T1000 (cell line): ENCODE data around the gene PLOD1.
"Not testable (repeated sequence)": the region's sequence is repeated elsewhere in the genome, so short reads cannot be mapped to it uniquely, and the experiment has no call there.

Source experiments
- DNase-seq: peaks from one replicate; lab custom pipeline; 2025; ENCODE audit warnings: mixed read lengths; lab: John Stamatoyannopoulos, UW

The PLOD1 gene

DNA sequence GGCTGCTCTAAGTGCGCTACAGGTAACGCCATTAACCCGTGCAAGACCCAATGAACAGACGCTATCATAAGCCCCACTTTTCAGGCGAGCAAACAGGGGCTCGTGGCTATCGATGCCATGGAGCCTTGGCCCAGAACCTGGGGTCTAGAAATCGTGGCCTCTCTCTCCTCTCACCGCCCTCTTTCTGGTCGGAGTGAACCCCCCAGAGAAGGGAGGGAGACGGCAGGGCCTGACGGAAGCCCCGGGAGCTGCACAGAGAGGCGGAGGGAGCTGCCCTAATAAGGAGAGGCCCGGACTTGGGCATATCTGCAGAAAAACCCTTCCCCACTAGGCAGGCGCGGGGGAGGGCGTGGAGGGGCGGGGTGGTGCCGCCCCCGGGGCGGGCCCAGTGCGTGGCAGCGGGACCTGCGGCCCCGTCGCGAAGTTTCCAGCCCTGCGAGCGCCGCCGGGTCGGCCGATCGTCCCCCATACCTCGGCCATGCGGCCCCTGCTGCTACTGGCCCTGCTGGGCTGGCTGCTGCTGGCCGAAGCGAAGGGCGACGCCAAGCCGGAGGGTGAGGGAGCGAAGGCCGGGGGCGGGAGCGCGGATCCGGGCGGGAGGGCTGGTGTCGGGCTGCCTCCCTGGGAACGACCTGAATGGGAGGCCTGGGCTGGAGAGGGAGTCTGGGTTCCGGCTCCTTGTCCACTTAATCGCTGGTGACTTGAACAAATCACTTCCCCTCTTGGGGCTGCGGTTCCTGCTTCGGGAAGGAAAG is at the start of gene PLOD1:
Gene PLOD1, plus strand, starts transcription at position 416 of the 755 bp plus-strand sequence. Its CDS starts 63 bp downstream, at position 479.
- DNase-seq, result peak; percentile 66

DNA sequence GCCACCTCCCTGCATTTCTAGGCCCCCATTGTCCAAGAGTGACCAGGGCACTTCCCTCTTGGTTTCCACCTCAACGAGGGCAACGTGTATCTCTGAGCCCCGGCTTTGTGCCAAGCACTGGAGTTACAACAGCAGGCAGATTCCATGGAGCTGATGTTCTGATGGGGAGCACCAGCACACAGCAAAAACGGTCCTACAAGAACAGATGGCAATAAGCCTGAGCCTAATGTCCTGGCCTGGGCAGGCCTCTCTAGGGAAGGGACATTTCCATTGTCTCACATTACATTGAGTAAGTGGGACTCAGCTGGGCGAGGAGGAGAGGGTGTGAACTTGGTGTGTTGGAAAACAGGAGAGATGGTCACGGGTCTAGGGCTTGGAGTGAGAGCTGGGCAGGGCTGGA is 48.6 kb upstream of the PLOD1 start:
- no peak for DNase-seq

DNA sequence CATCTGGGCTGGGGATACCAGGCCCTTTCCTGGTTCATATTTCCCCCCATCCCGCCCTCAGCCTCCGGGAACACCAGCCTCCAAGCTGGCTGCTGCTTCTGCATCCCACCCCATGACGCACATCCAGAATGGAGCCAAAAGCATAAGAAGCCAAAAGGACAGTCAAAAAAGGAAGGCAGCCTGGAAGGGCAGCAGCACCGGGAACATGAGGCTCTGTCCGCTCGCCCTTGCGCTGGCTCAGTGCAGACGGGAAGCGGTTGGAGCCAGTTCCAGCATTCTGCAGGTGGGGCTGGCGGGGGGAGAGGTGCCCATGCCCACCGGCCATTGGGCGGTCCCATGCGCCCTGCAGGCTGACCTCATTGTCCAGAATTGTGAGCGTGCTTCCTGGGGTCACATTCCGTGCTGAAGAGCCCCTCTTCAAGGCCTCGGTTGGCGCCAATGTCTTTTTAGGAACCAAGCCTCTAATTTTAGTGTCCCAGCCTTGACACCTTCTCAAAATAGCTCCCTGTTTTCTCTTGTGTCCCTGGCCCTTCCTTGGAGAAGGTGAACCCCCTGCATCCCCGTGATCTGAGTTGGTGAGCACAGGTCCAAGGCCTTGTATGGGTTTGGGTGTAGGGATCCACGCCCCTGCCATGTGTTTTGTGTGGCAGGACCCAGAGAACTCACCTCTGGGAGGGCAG is 47.4 kb upstream of the PLOD1 start:
- no peak for DNase-seq

DNA sequence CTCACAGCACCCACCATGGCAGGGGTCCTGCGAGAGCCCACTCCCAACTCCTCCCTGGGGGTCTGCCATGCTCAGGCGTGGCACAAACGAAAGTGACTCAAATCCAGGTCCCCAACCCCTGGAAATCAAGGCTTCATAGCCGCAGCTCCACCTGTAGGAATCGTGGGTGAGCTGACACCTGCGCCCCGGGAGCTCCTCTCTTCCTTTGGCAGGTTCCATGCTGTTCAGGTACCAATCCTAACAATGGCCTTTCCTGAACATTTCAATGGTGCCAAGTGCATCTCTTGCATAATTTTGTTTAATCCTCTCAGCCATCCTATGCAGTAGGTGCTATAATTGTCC is 46.9 kb upstream of the PLOD1 start:
- DNase-seq, result no peak

DNA sequence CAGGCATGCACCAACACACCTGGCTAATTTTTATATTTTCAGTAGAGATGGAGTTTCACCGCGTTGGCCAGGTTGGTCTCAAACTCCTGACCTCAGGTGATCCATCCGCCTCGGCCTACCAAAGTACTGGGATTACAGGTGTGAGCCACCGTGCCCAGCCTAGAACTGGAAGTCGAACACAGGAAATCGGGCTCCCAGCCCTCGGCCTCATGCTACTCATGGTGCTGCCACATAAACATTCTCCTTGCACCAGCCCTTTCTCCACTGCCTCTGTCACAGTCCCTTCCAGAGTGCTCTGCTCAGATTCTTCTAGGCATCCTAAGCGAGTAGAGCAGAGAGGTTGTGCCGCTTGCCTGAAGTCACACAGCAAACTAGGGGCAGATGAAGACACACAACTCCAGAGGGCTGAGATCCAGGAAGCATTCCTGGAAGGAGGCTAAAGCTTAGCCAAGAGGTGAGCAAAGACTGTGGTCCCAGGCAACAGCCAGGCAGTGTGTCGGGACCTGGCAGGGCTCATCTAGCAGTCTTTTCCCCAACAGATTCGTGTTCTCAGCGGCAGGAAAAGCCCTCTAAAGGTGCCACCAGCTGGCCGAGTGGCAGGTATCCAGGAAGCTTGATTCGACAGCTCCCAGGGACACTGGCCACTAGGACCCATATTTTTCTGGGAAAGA is 46.2 kb upstream of the PLOD1 start:
- no peak for DNase-seq

DNA sequence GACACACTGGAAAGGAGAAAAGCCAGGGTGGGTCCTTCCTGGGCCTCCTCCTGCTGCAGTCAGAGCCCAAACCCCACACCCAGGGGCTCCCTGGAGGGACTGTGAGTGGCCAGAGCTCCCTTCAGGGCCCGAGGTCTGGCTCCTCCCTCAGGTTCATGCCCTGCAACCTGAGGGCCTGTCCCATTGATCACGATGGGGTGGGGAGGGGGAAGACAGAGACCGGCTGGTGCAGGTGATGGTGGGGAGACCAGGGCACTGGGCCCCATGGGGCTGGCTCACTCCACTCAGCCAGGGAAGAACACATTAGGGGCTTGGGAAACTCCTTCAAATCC is 45.7 kb upstream of the PLOD1 start:
- no peak for DNase-seq

DNA sequence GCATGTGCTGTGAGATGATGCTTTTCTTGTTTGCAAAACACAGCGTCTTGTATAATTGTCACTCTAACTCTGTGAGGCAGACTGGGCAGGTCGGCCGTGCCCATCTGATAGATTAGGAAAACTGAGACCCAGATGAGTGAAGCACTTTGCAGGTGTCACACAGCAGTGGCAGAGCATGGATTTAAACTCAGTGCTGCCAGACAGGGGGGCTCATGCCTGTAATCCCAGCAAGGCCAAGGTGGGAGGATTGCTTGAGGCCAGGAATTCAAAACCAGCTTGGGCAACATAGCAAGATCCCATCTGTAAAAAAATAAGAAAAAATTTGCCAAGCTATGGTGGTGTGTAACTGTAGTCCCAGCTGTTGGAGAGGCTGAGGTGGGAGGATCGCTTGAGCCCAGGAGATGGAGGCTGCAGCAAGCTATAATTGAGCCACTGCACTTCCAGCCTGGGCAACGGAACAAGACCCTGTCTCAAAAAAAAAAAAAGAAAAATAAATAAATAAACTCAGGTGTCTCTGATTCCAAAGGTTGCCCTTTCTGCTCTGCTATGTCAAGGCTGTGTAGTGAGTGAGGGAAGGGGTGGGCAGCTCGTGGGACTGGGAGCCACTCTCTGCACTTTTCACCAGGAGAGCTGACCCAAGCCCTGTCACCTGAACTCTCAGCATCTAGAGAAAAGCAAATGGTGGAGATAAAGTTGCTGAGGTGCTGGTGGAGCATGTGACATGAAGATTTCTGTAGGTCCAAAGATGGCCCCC is 42.9 kb upstream of the PLOD1 start:
- no peak for DNase-seq

DNA sequence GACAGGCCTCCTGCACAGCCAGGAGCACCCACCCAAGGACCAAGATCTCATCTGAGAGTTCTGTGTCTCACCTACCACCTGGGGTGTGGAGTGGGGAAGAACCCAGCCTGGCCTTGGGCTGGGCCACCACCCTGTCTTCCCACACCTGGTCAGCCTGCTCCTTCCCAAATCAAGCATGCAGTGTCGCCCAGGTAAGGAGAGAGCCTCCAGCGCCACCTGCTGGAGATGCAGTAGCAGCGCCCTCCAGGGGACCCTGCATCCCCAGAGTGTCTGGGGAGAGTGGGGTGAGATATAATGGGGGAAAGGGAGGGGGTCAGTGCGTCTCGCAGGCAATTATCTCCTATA is 40.6 kb upstream of the PLOD1 start:
- DNase-seq, result no peak

DNA sequence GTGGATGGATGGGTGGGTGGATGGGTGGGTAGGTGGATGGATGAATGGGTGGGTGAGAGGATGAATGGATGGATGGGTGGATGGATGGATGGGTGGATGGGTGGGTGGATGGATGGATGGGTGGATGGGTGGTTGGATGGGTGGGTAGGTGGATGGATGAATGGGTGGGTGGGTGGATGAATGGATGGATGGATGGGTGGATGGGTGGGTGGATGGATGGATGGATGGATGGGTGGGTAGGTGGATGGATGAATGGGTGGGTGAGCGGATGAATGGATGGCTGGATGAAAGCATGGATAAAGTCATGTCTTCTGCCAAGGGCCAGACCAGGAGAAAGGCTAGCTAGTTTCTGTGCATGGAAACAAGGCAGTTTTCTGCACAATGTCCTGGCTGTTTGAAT is 40.0 kb upstream of the PLOD1 start:
- not testable (repeated sequence) for DNase-seq

DNA sequence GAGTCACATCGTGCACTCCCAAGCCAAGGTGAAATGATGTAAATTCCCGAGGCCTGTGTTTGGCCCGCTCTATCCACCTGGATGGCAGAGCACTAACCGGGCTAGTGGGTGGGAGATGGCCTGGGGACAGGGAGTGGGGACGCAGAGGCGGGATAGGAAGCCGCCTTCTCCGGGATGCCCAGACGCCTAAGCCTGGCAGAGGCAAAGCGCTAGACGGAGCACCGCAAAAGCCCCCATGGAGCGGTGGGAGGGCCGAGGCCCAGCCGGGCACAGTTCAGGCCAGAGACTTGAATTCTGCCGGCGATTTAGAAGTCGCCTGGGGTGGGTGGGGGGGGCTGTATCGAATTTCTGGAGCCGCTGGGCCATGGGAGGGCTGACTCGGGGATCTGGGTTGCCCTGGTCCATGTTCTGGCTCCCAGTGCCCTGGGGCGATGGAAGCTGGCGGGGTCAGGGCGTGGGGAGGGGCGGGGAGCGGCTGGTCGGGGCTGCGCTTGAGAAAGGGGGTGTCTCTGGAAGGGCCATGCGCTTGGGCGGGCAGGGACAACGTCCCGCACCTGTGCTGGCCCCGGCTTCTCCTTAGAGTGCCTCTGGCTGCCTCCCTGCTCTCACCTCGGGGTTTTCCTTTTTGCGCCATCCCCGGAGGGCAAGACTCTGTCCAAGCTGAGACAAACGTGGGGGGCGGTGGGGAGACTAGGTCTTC is 36.3 kb upstream of the PLOD1 start:
- DNase-seq, result no peak

DNA sequence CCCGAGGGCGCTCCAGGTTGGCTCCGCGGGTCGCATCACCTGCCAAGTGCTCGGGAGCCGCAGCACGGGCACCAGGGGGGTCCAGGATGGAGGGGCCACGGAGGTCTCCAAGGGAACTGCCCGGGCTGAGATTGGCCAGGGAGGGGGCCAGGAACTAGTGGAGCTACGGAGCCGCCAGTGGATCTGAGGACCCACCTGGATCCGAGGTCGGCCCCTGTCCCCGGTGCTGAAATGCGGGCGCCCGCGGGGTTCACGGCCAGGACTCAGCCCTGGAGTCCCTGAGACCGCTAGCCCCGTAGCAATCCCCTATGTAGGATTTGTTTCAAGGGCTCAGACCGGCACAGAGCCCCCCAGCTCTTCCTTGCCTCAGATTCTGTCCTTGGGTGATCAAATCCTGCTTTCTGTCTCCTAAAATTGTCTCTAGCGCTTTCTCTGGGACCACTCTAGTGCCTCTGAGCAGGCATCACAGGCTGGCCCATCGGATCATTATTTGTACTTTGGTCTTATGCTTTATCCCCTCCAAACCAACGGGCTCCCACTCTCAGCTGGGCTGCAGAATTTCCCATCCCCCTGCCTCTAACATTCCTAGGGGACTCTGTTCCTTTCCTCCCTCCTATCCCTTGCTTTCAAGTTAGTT is 35.6 kb upstream of the PLOD1 start:
- no peak for DNase-seq

DNA sequence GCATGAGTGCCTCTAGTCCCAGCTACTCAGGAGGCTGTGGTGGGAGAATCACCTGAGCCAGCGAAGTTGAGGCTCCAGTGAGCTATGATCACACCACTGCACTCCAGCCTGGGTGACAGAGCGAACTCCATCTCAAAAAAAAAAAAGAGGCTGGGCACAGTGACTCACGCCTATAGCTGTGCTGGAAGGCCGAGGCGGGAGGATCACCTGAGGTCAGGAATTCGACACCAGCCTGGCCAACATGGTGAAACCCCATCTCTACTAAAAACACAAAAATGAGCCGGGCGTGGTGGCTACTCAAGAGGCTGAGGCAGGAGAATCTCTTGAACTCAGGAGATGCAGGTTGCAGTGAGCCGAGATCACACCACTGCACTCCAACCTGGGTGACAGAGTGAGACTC is 33.1 kb upstream of the PLOD1 start:
- DNase-seq, result not testable (repeated sequence)

DNA sequence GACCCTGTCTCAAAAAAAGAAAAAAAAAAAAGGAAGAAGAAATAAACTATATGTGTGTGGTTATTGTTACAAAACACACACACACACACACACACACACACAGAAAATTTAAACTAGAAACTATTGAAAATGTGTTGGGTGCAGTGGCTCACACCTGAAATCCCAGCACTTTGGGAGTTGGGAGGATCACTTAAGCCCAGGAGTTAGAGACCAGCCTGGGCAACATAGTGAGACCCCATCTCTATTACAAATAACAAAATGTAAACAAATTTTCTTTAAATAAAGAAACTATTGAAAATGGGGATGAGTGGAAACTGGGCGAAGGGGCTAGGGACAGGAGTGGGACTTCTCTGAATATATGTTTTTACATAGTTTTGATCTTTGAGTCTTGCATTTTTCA is 31.3 kb upstream of the PLOD1 start:
- no peak for DNase-seq

DNA sequence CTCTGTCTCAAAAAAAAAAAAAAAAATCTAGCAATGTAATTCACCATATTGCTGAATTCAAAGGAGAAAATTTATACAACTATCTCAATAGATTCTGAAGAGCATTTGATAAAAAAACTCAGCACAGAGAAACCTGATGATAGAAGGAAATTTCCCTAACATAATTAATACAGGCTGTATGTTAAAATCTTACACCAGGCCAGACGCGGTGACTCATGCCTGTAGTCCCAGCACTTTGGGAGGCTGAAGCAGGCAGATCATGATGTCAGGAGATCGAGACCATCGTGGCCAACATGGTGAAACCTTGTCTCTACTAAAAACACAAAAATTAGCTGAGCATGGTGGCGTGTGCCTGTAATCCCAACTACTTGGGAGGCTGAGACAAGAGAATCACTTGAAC is 30.4 kb upstream of the PLOD1 start:
- DNase-seq, result not testable (repeated sequence)

DNA sequence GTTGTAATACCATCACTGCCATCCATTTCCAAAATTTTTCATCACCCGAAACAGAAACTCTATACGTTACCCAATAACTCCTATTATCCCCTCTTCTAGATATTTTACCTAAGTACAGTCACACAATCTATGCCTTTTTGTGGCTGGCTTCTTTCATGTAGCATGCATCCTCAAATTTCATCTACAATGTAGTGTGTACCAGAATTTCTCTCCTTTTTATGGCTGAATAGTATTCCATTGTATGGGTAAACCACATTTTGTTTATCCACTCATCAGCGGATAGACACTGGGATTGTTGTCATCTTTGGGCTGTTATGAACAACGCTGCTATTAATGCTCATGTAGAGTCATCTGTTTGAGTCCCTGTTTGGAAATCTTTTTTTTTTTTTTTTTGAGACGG is 29.5 kb upstream of the PLOD1 start:
- DNase-seq, result no peak

DNA sequence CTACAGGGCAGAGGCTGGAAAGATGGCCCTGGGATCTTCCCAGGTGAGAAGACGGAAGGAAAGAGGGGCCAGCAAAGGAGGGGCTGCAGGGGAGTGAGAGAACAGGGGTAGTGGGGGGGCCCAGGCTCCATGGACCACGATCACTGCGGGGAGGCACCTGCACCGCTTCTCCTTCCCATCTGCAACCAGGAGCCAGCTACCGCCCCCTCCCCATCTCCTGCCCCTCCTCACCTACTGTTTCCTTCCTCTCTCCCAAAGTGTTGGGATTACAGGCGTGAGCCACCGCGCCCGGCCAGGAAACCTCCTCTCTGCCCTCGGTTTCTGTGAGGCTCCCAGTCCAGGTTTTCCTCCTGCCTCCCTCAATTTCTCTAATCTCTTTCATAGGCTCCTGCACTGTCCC is 27.6 kb upstream of the PLOD1 start:
- DNase-seq, result no peak

DNA sequence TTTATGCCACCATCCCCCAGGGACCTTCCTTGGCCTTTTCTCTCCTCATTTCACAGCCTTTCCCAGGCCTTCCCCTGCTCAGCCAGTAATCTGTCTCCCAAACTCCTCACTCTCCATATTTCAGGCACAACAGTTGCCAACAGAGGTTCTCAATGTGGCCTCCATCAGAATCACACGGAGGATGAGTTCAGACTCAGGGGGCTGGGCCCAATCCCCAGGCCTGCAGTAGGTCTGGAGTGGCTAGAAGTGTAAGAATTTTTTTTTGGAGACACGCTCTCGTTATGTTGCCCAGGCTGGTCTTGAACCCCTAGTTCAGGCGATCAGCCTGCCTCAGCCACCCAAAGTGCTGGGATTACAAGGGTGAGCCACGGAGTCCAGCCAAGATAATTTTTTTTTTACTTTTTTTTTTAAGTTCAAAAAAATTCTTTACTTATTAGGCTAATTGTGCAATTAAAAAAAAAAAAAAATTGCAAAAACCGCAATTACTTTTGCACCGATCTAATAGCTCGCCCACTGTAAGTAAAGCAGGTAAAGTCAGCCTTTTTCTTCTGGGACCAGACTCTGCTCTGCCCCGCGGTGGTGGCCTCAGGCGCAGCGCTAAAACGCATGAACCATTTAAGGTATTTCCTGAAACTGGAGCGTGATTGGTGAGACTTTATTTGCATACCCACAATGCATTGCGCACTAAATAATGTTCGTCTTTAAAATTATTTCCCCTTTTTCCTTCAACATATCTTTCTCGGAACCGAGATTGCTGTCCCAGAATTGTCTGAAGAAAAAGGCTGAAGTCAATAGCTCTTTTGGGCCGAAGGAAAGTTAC is 27.0 kb upstream of the PLOD1 start:
- DNase-seq, result peak; percentile 85

DNA sequence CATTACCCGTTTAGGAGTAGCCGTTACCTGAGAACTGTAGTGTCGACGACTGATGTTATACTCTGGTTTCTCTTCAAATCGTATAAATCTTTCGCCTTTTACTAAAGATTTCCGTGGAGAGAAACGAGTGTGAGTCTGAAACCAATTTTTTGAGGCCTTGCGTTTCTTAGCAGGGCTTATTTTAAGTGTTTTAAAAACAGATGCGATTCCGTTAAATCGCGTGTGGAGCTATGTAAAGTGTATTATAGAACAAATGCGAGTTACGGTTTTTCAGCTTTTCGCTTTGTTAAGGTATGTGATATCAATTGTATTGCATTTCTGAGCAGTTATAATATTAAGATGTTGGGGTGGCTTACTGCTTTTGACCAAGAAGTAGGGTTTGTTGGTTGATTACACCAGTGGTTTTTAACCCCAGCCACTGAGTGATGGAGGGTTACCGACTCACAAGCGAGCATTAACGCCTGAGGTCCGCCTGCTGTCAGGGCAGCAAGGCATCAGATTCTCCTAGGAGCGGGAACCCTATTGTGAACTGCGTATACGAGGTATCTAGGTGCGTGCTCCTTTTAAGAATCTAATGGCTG is 26.3 kb upstream of the PLOD1 start:
- DNase-seq, result peak; percentile 99

DNA sequence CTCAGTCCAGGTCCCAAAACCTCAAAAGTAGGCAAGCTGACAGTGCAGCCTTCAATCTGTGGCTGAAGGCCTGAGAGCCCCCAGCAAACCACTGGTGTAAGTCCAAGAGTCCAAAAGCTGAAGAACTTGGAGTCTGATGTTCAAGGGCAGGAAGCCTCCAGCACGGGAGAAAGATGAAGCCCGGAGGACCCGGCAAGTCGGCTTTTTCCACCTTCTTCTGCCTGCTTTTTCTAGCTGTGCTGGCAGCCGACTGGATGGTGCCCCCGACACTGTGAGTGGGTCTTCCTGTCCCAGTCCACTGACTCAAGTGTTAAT is 23.6 kb upstream of the PLOD1 start:
- DNase-seq, result not testable (repeated sequence)

DNA sequence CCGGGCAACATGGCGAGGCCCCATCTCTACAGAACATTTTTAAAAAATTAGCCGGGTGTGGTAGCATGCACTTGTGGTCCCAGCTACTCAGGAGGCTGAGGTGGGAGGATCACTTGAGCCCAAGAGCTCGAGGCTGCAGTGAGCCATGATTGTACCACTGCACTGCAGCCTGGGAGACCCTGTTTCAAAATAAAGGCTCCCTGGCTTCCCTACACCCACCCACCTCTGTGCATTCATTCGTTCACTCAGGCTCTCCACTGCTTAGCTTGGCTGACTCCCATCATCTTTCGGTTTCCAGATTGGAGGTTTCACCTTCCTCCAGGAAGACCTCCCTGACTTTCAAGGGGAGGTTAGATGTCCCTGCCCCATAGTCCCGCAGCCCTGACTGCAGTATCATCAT is 22.5 kb upstream of the PLOD1 start:
- DNase-seq, result no peak
